K562 (cell line): ENCODE measurements around the gene SLC9A1. TPM values are rescaled to one million over a fixed set of nuclear protein-coding genes. Genes with fewer than 3 reads are reported as not detected.
A peak's percentile ranks its signal among the peaks of the same experiment; 100 is the strongest.

Experiments used
- FOXJ3 ChIP-seq: sonication (generic); formaldehyde crosslinking; IDR thresholded peaks from 2 replicates; pipeline ENCODE4 v1.4.0; 2020; ENCODE audit warnings: mild to moderate bottlenecking, missing genetic modification reagents
- HDAC8 ChIP-seq: fragments of 450-650 bp; IDR thresholded peaks from 2 replicates; pipeline ENCODE4 v1.6.1; 2016; ENCODE audit warnings: mild to moderate bottlenecking, missing genetic modification characterization, moderate library complexity, missing compliant biosample characterization
- LEF1 ChIP-seq: fragments of 450-650 bp; IDR thresholded peaks from 2 replicates; pipeline ENCODE4 v1.6.1; 2016; ENCODE audit warnings: mild to moderate bottlenecking
- NR2F6 ChIP-seq: fragments of 450-650 bp; formaldehyde crosslinking; IDR thresholded peaks from 2 replicates; pipeline ENCODE4 v1.4.0; 2020; ENCODE audit warnings: mild to moderate bottlenecking
- PTTG1 ChIP-seq: fragments of 450-650 bp; IDR thresholded peaks from 2 replicates; pipeline ENCODE4 v1.6.1; 2016; ENCODE audit warnings: low read depth, mild to moderate bottlenecking, missing genetic modification characterization, missing compliant biosample characterization
- STAT5A ChIP-seq: IDR thresholded peaks from 2 replicates; pipeline ENCODE4 v1.6.1; 2012; ENCODE audit warnings: low read length, inconsistent platforms, borderline replicate concordance
- TAF7 ChIP-seq: fragments of 450-650 bp; IDR thresholded peaks from 2 replicates; pipeline ENCODE4 v1.6.1; 2016; ENCODE audit warnings: missing genetic modification characterization, missing compliant biosample characterization
- ZBTB7A ChIP-seq: IDR thresholded peaks from 2 replicates; pipeline ENCODE4 v1.6.1; 2011; ENCODE audit warnings: low read depth, mild to moderate bottlenecking, low read length, moderate library complexity, borderline replicate concordance; ENCODE audit not compliant: control insufficient read depth
- polyA plus RNA-seq, 8 experiments: library from polyadenylated mRNA; depleted of rRNA in 4 of 8; stranded (reverse) in 5 of 8; unstranded in 3 of 8; fragments of >200 nt; fragmentation: Nextera tagmentation in 2 of 8; fragmentation: Illumina TruSeq in 1 of 8; extraction: Ambion mirVana in 2 of 8; extraction: Trizol in 1 of 8; gene quantifications; 2 replicates each; pipeline versions ENCODE4 v1.2.1 to v1.2.3, GENCODE V29; 2011 to 2014; ENCODE audit warnings: inconsistent platforms in 1 of 8, missing spikeins in 1 of 8
- total RNA-seq, 7 experiments: library from RNA; depleted of rRNA in 6 of 7; stranded (reverse); fragments of >200 nt in 6 of 7; fragmentation: Illumina TruSeq in 2 of 7; extraction: Trizol in 2 of 7; gene quantifications; 2 replicates each; pipeline versions ENCODE4 v1.2.1 to v1.2.3, GENCODE V29; 2011 to 2021; ENCODE audit warnings: low replicate concordance in 1 of 7
- TF ChIP-seq, protein P1 (sequence below), 2 experiments: fragments of 200-800 bp in 1 of 2; sonication (Bioruptor generic) in 1 of 2; sonication (generic) in 1 of 2; formaldehyde crosslinking in 1 of 2; IDR thresholded peaks in 1 of 2; conservative IDR thresholded peaks in 1 of 2; 2 replicates each; pipeline versions ENCODE4 v1.5.0 to v1.6.1; 2016 to 2020; ENCODE audit warnings: missing compliant biosample characterization in 1 of 2, missing genetic modification characterization in 1 of 2, missing genetic modification reagents in 1 of 2
- TF ChIP-seq, protein P2 (sequence below): fragments of 450-650 bp; IDR thresholded peaks from 2 replicates; pipeline ENCODE4 v1.6.1; 2016; ENCODE audit warnings: mild to moderate bottlenecking, moderate library complexity
- TF ChIP-seq, protein P3 (sequence below): sonication (generic); formaldehyde crosslinking; IDR thresholded peaks from 2 replicates; pipeline ENCODE4 v1.9.0; 2022; ENCODE audit warnings: mild to moderate bottlenecking, missing genetic modification reagents
- TF ChIP-seq, protein P4 (sequence below), 3 experiments: IDR thresholded peaks in 2 of 3; conservative IDR thresholded peaks in 1 of 3; 2 replicates each; pipeline ENCODE4 v1.5.1; 2011 to 2012; ENCODE audit warnings: low read length in 3 of 3, mild to moderate bottlenecking in 3 of 3, control low read depth in 2 of 3, improper control_type of control experiment in 1 of 3, inconsistent platforms in 1 of 3, low read depth in 1 of 3, mixed read lengths in 1 of 3, moderate library complexity in 1 of 3; ENCODE audit not compliant: insufficient read depth in 2 of 3

The SLC9A1 gene
- total and polyA plus RNA-seq, 9 of the 15 experiments (the other 6 are each of a cell fraction or from before 2014, with no cell fraction given): 0.59 to 14.4 (median 2.0) TPM

DNA sequence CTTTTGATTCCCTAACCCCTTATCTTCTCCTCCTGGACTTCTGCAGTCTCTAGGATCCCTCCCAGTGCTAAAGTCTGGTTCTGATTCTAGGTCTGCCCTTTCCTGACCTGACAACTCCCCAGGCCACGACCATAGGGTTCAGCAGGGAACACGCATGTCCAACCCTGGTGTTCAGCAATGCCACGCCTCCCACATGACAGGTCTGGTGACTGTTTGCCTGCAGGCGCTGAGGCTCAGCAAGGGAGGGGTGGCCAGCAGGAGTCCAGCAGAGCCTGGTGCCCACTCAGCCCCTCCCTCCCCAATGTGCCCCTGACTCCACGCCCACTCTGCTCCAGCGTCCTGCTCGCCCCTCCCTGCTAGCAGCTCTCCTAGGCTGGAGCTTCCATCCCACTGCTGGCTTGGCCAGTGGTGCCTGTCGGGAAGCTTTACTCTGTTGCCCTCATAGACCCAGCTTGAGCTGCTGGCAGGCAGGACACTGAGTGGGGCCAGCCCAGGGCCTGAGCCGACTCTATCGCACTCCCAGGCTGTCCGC, 17.3 kb downstream of the SLC9A1 start (continued):
- TF ChIP-seq PTTG1 (no peak), STAT5A (no peak), FOXJ3 (CRISPR knock-in tag) (no peak), ZBTB7A (no peak; the same call in 1 of the 2 replicates), HDAC8 (tag) (no peak), LEF1 (peak; percentile 18; the same call in 1 of the 2 replicates), NR2F6 (CRISPR knock-in tag) (no peak), TAF7 (tag) (no peak)
- TF ChIP-seq, protein P1, sequence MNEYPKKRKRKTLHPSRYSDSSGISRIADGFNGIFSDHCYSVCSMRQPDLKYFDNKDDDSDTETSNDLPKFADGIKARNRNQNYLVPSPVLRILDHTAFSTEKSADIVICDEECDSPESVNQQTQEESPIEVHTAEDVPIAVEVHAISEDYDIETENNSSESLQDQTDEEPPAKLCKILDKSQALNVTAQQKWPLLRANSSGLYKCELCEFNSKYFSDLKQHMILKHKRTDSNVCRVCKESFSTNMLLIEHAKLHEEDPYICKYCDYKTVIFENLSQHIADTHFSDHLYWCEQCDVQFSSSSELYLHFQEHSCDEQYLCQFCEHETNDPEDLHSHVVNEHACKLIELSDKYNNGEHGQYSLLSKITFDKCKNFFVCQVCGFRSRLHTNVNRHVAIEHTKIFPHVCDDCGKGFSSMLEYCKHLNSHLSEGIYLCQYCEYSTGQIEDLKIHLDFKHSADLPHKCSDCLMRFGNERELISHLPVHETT (CRISPR knock-in tag; conservative IDR thresholded peaks at IDR 0.05 in 1 of 2, IDR thresholded peaks at IDR 0.05 in 1 of 2): peak in 1 of 2 experiments; percentile 29; a peak in 1 of 4 replicates
- TF ChIP-seq, protein P2, sequence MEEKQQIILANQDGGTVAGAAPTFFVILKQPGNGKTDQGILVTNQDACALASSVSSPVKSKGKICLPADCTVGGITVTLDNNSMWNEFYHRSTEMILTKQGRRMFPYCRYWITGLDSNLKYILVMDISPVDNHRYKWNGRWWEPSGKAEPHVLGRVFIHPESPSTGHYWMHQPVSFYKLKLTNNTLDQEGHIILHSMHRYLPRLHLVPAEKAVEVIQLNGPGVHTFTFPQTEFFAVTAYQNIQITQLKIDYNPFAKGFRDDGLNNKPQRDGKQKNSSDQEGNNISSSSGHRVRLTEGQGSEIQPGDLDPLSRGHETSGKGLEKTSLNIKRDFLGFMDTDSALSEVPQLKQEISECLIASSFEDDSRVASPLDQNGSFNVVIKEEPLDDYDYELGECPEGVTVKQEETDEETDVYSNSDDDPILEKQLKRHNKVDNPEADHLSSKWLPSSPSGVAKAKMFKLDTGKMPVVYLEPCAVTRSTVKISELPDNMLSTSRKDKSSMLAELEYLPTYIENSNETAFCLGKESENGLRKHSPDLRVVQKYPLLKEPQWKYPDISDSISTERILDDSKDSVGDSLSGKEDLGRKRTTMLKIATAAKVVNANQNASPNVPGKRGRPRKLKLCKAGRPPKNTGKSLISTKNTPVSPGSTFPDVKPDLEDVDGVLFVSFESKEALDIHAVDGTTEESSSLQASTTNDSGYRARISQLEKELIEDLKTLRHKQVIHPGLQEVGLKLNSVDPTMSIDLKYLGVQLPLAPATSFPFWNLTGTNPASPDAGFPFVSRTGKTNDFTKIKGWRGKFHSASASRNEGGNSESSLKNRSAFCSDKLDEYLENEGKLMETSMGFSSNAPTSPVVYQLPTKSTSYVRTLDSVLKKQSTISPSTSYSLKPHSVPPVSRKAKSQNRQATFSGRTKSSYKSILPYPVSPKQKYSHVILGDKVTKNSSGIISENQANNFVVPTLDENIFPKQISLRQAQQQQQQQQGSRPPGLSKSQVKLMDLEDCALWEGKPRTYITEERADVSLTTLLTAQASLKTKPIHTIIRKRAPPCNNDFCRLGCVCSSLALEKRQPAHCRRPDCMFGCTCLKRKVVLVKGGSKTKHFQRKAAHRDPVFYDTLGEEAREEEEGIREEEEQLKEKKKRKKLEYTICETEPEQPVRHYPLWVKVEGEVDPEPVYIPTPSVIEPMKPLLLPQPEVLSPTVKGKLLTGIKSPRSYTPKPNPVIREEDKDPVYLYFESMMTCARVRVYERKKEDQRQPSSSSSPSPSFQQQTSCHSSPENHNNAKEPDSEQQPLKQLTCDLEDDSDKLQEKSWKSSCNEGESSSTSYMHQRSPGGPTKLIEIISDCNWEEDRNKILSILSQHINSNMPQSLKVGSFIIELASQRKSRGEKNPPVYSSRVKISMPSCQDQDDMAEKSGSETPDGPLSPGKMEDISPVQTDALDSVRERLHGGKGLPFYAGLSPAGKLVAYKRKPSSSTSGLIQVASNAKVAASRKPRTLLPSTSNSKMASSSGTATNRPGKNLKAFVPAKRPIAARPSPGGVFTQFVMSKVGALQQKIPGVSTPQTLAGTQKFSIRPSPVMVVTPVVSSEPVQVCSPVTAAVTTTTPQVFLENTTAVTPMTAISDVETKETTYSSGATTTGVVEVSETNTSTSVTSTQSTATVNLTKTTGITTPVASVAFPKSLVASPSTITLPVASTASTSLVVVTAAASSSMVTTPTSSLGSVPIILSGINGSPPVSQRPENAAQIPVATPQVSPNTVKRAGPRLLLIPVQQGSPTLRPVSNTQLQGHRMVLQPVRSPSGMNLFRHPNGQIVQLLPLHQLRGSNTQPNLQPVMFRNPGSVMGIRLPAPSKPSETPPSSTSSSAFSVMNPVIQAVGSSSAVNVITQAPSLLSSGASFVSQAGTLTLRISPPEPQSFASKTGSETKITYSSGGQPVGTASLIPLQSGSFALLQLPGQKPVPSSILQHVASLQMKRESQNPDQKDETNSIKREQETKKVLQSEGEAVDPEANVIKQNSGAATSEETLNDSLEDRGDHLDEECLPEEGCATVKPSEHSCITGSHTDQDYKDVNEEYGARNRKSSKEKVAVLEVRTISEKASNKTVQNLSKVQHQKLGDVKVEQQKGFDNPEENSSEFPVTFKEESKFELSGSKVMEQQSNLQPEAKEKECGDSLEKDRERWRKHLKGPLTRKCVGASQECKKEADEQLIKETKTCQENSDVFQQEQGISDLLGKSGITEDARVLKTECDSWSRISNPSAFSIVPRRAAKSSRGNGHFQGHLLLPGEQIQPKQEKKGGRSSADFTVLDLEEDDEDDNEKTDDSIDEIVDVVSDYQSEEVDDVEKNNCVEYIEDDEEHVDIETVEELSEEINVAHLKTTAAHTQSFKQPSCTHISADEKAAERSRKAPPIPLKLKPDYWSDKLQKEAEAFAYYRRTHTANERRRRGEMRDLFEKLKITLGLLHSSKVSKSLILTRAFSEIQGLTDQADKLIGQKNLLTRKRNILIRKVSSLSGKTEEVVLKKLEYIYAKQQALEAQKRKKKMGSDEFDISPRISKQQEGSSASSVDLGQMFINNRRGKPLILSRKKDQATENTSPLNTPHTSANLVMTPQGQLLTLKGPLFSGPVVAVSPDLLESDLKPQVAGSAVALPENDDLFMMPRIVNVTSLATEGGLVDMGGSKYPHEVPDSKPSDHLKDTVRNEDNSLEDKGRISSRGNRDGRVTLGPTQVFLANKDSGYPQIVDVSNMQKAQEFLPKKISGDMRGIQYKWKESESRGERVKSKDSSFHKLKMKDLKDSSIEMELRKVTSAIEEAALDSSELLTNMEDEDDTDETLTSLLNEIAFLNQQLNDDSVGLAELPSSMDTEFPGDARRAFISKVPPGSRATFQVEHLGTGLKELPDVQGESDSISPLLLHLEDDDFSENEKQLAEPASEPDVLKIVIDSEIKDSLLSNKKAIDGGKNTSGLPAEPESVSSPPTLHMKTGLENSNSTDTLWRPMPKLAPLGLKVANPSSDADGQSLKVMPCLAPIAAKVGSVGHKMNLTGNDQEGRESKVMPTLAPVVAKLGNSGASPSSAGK: peak; percentile 51; the same call in 1 of the 2 replicates
- TF ChIP-seq, protein P3, sequence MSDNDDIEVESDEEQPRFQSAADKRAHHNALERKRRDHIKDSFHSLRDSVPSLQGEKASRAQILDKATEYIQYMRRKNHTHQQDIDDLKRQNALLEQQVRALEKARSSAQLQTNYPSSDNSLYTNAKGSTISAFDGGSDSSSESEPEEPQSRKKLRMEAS: peak; percentile 66
- TF ChIP-seq, protein P4, sequence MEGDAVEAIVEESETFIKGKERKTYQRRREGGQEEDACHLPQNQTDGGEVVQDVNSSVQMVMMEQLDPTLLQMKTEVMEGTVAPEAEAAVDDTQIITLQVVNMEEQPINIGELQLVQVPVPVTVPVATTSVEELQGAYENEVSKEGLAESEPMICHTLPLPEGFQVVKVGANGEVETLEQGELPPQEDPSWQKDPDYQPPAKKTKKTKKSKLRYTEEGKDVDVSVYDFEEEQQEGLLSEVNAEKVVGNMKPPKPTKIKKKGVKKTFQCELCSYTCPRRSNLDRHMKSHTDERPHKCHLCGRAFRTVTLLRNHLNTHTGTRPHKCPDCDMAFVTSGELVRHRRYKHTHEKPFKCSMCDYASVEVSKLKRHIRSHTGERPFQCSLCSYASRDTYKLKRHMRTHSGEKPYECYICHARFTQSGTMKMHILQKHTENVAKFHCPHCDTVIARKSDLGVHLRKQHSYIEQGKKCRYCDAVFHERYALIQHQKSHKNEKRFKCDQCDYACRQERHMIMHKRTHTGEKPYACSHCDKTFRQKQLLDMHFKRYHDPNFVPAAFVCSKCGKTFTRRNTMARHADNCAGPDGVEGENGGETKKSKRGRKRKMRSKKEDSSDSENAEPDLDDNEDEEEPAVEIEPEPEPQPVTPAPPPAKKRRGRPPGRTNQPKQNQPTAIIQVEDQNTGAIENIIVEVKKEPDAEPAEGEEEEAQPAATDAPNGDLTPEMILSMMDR (IDR thresholded peaks at IDR 0.05 in 2 of 3, conservative IDR thresholded peaks at IDR 0.05 in 1 of 3; ENCODE audit: insufficient read depth in 2 of 3, low read depth in 1 of 3, low read length in 3 of 3): no peak
